HepG2 (cell line): ENCODE measurements around the gene CLDN22. TPM values are rescaled to one million over a fixed set of nuclear protein-coding genes. Genes with fewer than 3 reads are reported as not detected.

Experiments used
- ATAC-seq: fragments of 200-7000 bp; cut with Tn5 transposase; 3 replicates; pipeline ENCODE4 v1.9.1; 2020; ENCODE audit warnings: mild to moderate bottlenecking, moderate library complexity
- BruUV-seq: library from RNA; stranded (reverse); fragments of 400-500 nt; replicated peaks from 2 replicates; lab custom pipeline; 2021; lab: Mats Ljungman, UMichigan
- CTCF ChIA-PET: fragments of 300-600 bp; formaldehyde crosslinking; extraction: SDS; loops from one replicate; lab custom pipeline; 2021; ENCODE audit warnings: low total read pairs, inconsistent platforms, low intra/inter-chr PET ratio; lab: Yijun Ruan, JAX
- POLR2A ChIA-PET: fragments of 350-600 bp; sonication (Branson Sonifier 250); formaldehyde crosslinking; loops from one replicate; lab custom pipeline; 2020; ENCODE audit warnings: antibody characterized with exemption, inconsistent platforms; lab: Yijun Ruan, JAX
- DNase-seq: peaks from one replicate; pipeline ENCODE4 v3.0.0-alpha.2; 2015; ENCODE audit warnings: low spot score
- FAIRE-seq: peaks from 3 replicates; lab custom pipeline; 2011; peaks lifted over from hg19 to GRCh38; lab: Jason Lieb, UNC
- H2AFZ ChIP-seq: one replicate; pipeline ENCODE4 v1.6.1; 2011; ENCODE audit warnings: low read length, inconsistent platforms
- H3K27ac ChIP-seq: fragments of 300-600 bp; 3 replicates; pipeline ENCODE4 v1.8.0; 2011; ENCODE audit warnings: mixed run types, mild to moderate bottlenecking, mixed read lengths, low read length, inconsistent platforms; ENCODE audit not compliant: insufficient read depth; ENCODE audit errors: extremely low read length
- H3K27me3 ChIP-seq, 2 experiments: fragments of 200-600 bp in 1 of 2; 2 replicates in 1 of 2; 3 replicates in 1 of 2; pipeline versions ENCODE4 v1.6.0 to v1.8.0; 2011; ENCODE audit warnings: low read length in 2 of 2, mild to moderate bottlenecking in 2 of 2, moderate library complexity in 2 of 2, inconsistent platforms in 1 of 2; ENCODE audit not compliant: insufficient read depth in 2 of 2, control insufficient read depth in 1 of 2
- H3K36me3 ChIP-seq, 2 experiments: fragments of 200-600 bp in 1 of 2; replicated peaks in 1 of 2; 2 replicates in 1 of 2; 3 replicates in 1 of 2; pipeline versions ENCODE4 v1.5.1 to v1.8.0; 2011; ENCODE audit warnings: low read length in 2 of 2, inconsistent platforms in 1 of 2; ENCODE audit not compliant: insufficient read depth in 2 of 2, control insufficient read depth in 1 of 2
- H3K4me1 ChIP-seq: 2 replicates; pipeline ENCODE4 v1.5.1; 2012; ENCODE audit warnings: low read length, inconsistent platforms; ENCODE audit not compliant: insufficient read depth
- H3K4me2 ChIP-seq: 2 replicates; pipeline ENCODE4 v1.6.0; 2011; ENCODE audit warnings: low read depth, low read length, inconsistent platforms
- H3K4me3 ChIP-seq, 3 experiments: fragments of 200-600 bp in 1 of 3; sonication (generic), shearing (Covaris generic) in 1 of 3; replicated peaks in 1 of 3; 2 replicates each; pipeline ENCODE4 v1.5.1; 2011 to 2016; ENCODE audit warnings: low read length in 3 of 3, inconsistent platforms in 2 of 3, low read depth in 2 of 3, mild to moderate bottlenecking in 2 of 3, control low read depth in 1 of 3, mixed read lengths in 1 of 3; ENCODE audit not compliant: insufficient read depth in 1 of 3
- H3K79me2 ChIP-seq: one replicate; pipeline ENCODE4 v1.6.1; 2011; ENCODE audit warnings: low read length, inconsistent platforms; ENCODE audit not compliant: insufficient read depth
- H3K9ac ChIP-seq: 2 replicates; pipeline ENCODE4 v1.6.0; 2011; ENCODE audit warnings: mild to moderate bottlenecking, low read depth, low read length, inconsistent platforms; ENCODE audit not compliant: insufficient read depth
- H3K9me3 ChIP-seq: 2 replicates; pipeline ENCODE4 v1.5.1; 2012; ENCODE audit warnings: mild to moderate bottlenecking, low read length
- H4K20me1 ChIP-seq: 2 replicates; pipeline ENCODE4 v1.6.0; 2011; ENCODE audit warnings: inconsistent platforms, mild to moderate bottlenecking, low read length, moderate library complexity; ENCODE audit not compliant: insufficient read depth
- GTF2F1 ChIP-seq: fragments of 150-350 bp; IDR thresholded peaks from 2 replicates; pipeline ENCODE4 v1.6.1; 2014; ENCODE audit warnings: low read length
- HNRNPUL1 ChIP-seq: fragments of 200-400 bp; formaldehyde crosslinking; IDR thresholded peaks from 2 replicates; pipeline ENCODE4 v1.6.1; 2017; ENCODE audit warnings: low read depth, mild to moderate bottlenecking, low read length, moderate library complexity
- KDM4B ChIP-seq: sonication (generic); formaldehyde crosslinking; IDR thresholded peaks from 2 replicates; pipeline ENCODE4 v1.4.0; 2020; ENCODE audit warnings: missing genetic modification reagents
- MEIS2 ChIP-seq: sonication (generic); formaldehyde crosslinking; IDR thresholded peaks from 2 replicates; pipeline ENCODE4 v1.9.0; 2021; ENCODE audit warnings: mild to moderate bottlenecking, missing genetic modification reagents
- NCOR1 ChIP-seq: fragments of 200-600 bp; sonication (generic); IDR thresholded peaks from 2 replicates; pipeline ENCODE4 v1.7.0; 2017; ENCODE audit warnings: antibody characterized with exemption, low read length, borderline replicate concordance
- REL ChIP-seq: sonication (generic); formaldehyde crosslinking; conservative IDR thresholded peaks from 2 replicates; pipeline ENCODE4 v1.8.0; 2022; ENCODE audit warnings: mild to moderate bottlenecking, missing genetic modification reagents, moderate library complexity
- RFXAP ChIP-seq: sonication (generic); formaldehyde crosslinking; IDR thresholded peaks from 2 replicates; pipeline ENCODE4 v1.4.0; 2020; ENCODE audit warnings: missing genetic modification reagents, borderline replicate concordance
- SNAPC4 ChIP-seq: sonication (generic); formaldehyde crosslinking; IDR thresholded peaks from 2 replicates; pipeline ENCODE4 v1.4.0; 2020; ENCODE audit warnings: mild to moderate bottlenecking, missing genetic modification reagents
- TP53 ChIP-seq: sonication (generic); formaldehyde crosslinking; conservative IDR thresholded peaks from 2 replicates; pipeline ENCODE4 v1.4.0; 2020; ENCODE audit warnings: missing genetic modification reagents
- ZNF20 ChIP-seq: sonication (generic); formaldehyde crosslinking; IDR thresholded peaks from 2 replicates; pipeline ENCODE4 v1.4.0; 2020; ENCODE audit warnings: mild to moderate bottlenecking, moderate library complexity, missing genetic modification reagents
- ZNF552 ChIP-seq: sonication (generic); formaldehyde crosslinking; IDR thresholded peaks from 2 replicates; pipeline ENCODE4 v1.9.0; 2022; ENCODE audit warnings: missing genetic modification reagents, mild to moderate bottlenecking, borderline replicate concordance
- ZNF691 ChIP-seq: sonication (generic); formaldehyde crosslinking; IDR thresholded peaks from 2 replicates; pipeline ENCODE4 v1.4.0; 2020; ENCODE audit warnings: missing genetic modification reagents, low read depth, mild to moderate bottlenecking, borderline replicate concordance
- ZNF883 ChIP-seq: sonication (generic); formaldehyde crosslinking; IDR thresholded peaks from 2 replicates; pipeline ENCODE4 v1.5.1; 2020; ENCODE audit warnings: mild to moderate bottlenecking, missing genetic modification reagents; ENCODE audit errors: not compliant biosample characterization
- WGBS: methylation state at CpG from one replicate; pipeline ENCODE4 v1.1.6; 2017; ENCODE audit warnings: low lambda C conversion rate; 5-methylcytosine and 5-hydroxymethylcytosine counted together
- in situ Hi-C: cut with HindIII; loops from 2 replicates; pipeline ENCODE4 v1.10.0; 2017; ENCODE audit warnings: low pct_unique_long_range_greater_than_20kb; ENCODE audit not compliant: extremely low pct_ligation_motif_present
- intact Hi-C: fragments of 100-400 bp; cut with micrococcal nuclease; formaldehyde crosslinking; loops from one replicate; pipeline ENCODE4 v1.10.0; 2022; ENCODE audit not compliant: unreplicated experiment
- polyA plus RNA-seq, 8 experiments: library from polyadenylated mRNA; depleted of rRNA in 3 of 8; stranded (reverse) in 7 of 8; unstranded in 1 of 8; fragments of >200 nt; fragmentation: Illumina TruSeq in 4 of 8; extraction: Trizol in 4 of 8; gene quantifications; 2 replicates each; pipeline versions ENCODE4 v1.2.1 to v1.2.3, GENCODE V29; 2011 to 2016; ENCODE audit warnings: low read depth in 4 of 8, missing spikeins in 1 of 8, mixed read lengths in 1 of 8; ENCODE audit not compliant: insufficient read depth in 1 of 8
- total RNA-seq, 5 experiments: library from RNA; depleted of rRNA; stranded (reverse); fragments of >200 nt; fragmentation: Illumina TruSeq; extraction: Trizol; gene quantifications; 2 replicates each; pipeline ENCODE4 v1.2.3, GENCODE V29; 2016; ENCODE audit warnings: low read depth in 1 of 5
- TF ChIP-seq, protein P1 (sequence below): sonication (generic); formaldehyde crosslinking; IDR thresholded peaks from 2 replicates; pipeline ENCODE4 v1.4.0; 2020; ENCODE audit warnings: mild to moderate bottlenecking, missing genetic modification reagents
- TF ChIP-seq, protein P2 (sequence below): sonication (generic); formaldehyde crosslinking; IDR thresholded peaks from 2 replicates; pipeline ENCODE4 v1.4.0; 2020; ENCODE audit warnings: mild to moderate bottlenecking, missing genetic modification reagents
- TF ChIP-seq, protein P3 (sequence below): sonication (generic); formaldehyde crosslinking; IDR thresholded peaks from 2 replicates; pipeline ENCODE4 v1.5.1; 2020; ENCODE audit warnings: mild to moderate bottlenecking, missing genetic modification reagents, borderline replicate concordance

Gene CLDN22
- total and polyA plus RNA-seq, 2 of the 13 experiments (the other 11 are each of a cell fraction or from before 2014, with no cell fraction given) = 0.07 TPM; not detected in 1

- H3K27me3 ChIP-seq = no peaks in the 10 kb centered on the region
- no peaks in the 10 kb centered on the region for H4K20me1 ChIP-seq
- H2AFZ ChIP-seq = no peak overlapping the region
- H3K27ac ChIP-seq = no peak overlapping the region
- TF ChIP-seq NCOR1 (no peak), TP53 (CRISPR knock-in tag) (no peak), ZNF552 (no peak), MEIS2 (CRISPR knock-in tag) (no peak), SNAPC4 (CRISPR knock-in tag) (no peak), RFXAP (CRISPR knock-in tag) (no peak), ZNF691 (CRISPR knock-in tag) (no peak), ZNF883 (CRISPR knock-in tag) (no peak), GTF2F1 (no peak), HNRNPUL1 (no peak), KDM4B (CRISPR knock-in tag) (no peak), REL (no peak), ZNF20 (CRISPR knock-in tag) (no peak)
- TF ChIP-seq, protein P1, sequence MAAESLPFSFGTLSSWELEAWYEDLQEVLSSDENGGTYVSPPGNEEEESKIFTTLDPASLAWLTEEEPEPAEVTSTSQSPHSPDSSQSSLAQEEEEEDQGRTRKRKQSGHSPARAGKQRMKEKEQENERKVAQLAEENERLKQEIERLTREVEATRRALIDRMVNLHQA (CRISPR knock-in tag) = no peak
- TF ChIP-seq, protein P2, sequence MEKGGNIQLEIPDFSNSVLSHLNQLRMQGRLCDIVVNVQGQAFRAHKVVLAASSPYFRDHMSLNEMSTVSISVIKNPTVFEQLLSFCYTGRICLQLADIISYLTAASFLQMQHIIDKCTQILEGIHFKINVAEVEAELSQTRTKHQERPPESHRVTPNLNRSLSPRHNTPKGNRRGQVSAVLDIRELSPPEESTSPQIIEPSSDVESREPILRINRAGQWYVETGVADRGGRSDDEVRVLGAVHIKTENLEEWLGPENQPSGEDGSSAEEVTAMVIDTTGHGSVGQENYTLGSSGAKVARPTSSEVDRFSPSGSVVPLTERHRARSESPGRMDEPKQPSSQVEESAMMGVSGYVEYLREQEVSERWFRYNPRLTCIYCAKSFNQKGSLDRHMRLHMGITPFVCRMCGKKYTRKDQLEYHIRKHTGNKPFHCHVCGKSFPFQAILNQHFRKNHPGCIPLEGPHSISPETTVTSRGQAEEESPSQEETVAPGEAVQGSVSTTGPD (CRISPR knock-in tag) = no peak
- TF ChIP-seq, protein P3, sequence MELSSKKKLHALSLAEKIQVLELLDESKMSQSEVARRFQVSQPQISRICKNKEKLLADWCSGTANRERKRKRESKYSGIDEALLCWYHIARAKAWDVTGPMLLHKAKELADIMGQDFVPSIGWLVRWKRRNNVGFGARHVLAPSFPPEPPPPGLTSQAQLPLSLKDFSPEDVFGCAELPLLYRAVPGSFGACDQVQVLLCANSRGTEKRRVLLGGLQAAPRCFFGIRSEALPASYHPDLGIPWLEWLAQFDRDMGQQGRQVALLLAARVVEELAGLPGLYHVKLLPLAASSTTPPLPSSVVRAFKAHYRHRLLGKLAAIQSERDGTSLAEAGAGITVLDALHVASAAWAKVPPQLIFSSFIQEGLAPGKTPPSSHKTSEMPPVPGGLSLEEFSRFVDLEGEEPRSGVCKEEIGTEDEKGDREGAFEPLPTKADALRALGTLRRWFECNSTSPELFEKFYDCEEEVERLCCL (CRISPR knock-in tag) = no peak
- ATAC-seq = no peak
- no peak overlapping the region for H3K9ac ChIP-seq
- peaks cover 33% of the 10 kb centered on the region for H3K4me1 ChIP-seq
- FAIRE-seq = no peak
- H3K4me2 ChIP-seq = no peak overlapping the region
- H3K79me2 ChIP-seq = no peaks in the 10 kb centered on the region
- DNase-seq = no peak
- ChIA-PET CTCF (no interaction called here), POLR2A (no interaction called here)
- no peak overlapping the region for H3K4me3 ChIP-seq
- in situ Hi-C loops = no loop called here
- 26% methylated on average over 4 of the region's 4 CpGs for WGBS
- no peaks in the 10 kb centered on the region for H3K36me3 ChIP-seq
- intact Hi-C loops = loop anchor here (5.0 kb wide), 1 partner anchor 35 kb away; no protein-coding TSS in a partner anchor
- no TSS peak for BruUV-seq
- H3K9me3 ChIP-seq = no peaks in the 10 kb centered on the region
Observed at GRCh38 chr4:183362036-183362435, 42.0 kb upstream of the CLDN22 start.
